Subcutaneous adipose tissue (tissue), 4 donors: ENCODE measurements around the gene LTBP2. TPM values are rescaled to one million over a fixed set of nuclear protein-coding genes. Genes with fewer than 3 reads are reported as not detected.

ENCODE experiments used
- CTCF ChIP-seq: fragments of 450-650 bp; IDR thresholded peaks from one replicate; pipeline ENCODE4 v1.5.1; 2016; ENCODE audit warnings: low read depth, mild to moderate bottlenecking, control low read depth, antibody characterized with exemption, moderate library complexity
- total RNA-seq, 4 donors: library from RNA; depleted of rRNA; stranded (reverse); fragments of >200 nt; gene quantifications; one replicate each; pipeline ENCODE4 v1.1.0, GENCODE V29; 2016

LTBP2 gene
- total RNA-seq, 4 donors from 2014 or later: 39.6 to 109 (median 64.3) TPM

DNA sequence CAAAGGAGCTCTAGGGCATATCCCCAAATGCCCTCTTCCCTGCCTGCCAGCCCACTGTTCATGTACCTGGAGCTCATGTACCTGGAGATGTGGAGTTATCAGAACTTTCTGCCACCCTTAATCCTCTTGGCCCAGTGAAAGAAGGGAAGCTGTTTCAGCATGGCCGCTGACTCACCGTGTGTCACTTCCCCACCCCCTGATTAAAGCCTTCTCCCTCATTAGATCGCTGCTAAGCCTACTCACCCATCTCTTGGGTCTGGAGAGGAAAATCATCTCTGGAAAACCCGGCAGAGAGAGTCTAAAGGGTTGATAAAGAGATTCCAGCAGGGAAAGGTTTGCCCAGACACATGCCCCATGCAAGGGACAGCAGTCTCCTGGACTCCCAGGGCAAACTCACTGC, 4.5 kb upstream of the LTBP2 start:
- TF ChIP-seq CTCF: no peak

DNA sequence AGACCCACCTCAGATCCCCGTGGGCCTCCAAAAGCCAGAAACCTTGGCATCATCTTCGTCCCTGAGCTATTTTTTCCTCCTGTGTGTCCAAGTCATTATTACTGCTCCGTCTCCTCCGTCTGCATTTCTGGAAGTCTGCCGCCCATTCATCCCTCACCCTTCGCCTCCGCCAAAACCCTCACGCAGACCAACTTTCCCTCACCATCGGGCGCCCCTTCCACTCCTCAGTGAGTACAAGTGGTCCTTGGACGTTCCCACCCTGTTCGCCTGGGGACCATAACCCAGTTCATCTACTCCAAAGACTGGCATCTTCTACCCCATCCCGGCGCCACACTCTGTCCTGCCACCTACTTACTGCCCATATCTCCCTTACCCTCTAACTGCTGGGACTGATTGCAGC, 3.7 kb upstream of the LTBP2 start:
- TF ChIP-seq CTCF: no peak

GRCh38 chr14:74614508-74615495, 2.8 kb upstream of the LTBP2 start:
- TF ChIP-seq CTCF: no peak

- TF ChIP-seq CTCF: no peak
Measured at GRCh38 chr14:74613211-74613914, 1.3 kb upstream of the LTBP2 start.

DNA sequence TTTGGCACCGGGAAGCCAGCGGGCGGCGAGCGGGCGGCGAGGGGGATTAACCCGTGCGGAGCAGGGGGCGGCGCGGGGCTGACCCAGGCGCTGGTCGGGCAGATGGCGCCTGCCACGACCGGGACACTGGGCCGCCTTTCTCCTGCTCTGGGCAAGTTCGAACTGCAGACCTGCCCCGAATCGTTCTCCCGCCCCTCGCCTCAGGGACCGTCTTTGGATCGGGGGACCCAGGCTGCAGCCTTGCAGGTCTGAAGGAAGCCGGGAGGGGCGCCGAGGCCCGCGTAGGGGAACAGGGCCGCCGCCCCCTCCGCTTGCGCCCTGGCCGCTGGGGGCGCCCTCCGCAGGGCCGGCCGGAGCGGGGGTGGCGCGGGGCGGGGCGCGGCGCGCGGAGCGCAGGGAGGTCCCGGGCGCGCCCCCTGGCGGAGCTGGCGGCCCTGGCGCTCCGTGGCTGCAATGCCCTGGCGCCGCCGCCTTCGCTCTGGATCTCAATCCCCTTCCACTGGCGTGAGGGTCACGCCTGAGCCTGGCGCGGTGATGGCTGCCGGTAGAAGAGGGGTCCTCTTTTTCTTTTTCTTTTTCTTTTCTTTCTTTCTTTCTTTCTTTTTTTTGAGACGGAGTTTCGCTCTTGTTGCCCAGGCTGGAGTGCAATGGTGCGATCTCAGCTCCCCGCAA, 449 bp upstream of the LTBP2 start:
- no peak for TF ChIP-seq CTCF

- TF ChIP-seq CTCF: no peak
Measured at GRCh38 chr14:74610866-74611649, 979 bp downstream of the LTBP2 start.
